ENCODE results near the gene STK11.

STK11 gene

GRCh38 chr19:1164684-1165531, 40.7 kb upstream of the STK11 start:
- DNase-seq (ENCODE audit: low read depth), result no peak
- TF ChIP-seq, protein P1, sequence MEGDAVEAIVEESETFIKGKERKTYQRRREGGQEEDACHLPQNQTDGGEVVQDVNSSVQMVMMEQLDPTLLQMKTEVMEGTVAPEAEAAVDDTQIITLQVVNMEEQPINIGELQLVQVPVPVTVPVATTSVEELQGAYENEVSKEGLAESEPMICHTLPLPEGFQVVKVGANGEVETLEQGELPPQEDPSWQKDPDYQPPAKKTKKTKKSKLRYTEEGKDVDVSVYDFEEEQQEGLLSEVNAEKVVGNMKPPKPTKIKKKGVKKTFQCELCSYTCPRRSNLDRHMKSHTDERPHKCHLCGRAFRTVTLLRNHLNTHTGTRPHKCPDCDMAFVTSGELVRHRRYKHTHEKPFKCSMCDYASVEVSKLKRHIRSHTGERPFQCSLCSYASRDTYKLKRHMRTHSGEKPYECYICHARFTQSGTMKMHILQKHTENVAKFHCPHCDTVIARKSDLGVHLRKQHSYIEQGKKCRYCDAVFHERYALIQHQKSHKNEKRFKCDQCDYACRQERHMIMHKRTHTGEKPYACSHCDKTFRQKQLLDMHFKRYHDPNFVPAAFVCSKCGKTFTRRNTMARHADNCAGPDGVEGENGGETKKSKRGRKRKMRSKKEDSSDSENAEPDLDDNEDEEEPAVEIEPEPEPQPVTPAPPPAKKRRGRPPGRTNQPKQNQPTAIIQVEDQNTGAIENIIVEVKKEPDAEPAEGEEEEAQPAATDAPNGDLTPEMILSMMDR (conservative IDR thresholded peaks at IDR 0.05; ENCODE audit: control insufficient read depth, insufficient read depth, low read depth, low read length), result no peak
- H3K4me3 ChIP-seq (ENCODE audit: control insufficient read depth, low read depth, low read length), result no peak overlapping the region

GRCh38 chr19:1166872-1167573, 38.6 kb upstream of the STK11 start:
- DNase-seq (ENCODE audit: low read depth), result no peak
- peak overlapping the region; percentile 70 for H3K4me3 ChIP-seq (ENCODE audit: control insufficient read depth, low read depth, low read length)
- TF ChIP-seq, protein P1 (conservative IDR thresholded peaks at IDR 0.05; ENCODE audit: control insufficient read depth, insufficient read depth, low read depth, low read length), result no peak

DNA sequence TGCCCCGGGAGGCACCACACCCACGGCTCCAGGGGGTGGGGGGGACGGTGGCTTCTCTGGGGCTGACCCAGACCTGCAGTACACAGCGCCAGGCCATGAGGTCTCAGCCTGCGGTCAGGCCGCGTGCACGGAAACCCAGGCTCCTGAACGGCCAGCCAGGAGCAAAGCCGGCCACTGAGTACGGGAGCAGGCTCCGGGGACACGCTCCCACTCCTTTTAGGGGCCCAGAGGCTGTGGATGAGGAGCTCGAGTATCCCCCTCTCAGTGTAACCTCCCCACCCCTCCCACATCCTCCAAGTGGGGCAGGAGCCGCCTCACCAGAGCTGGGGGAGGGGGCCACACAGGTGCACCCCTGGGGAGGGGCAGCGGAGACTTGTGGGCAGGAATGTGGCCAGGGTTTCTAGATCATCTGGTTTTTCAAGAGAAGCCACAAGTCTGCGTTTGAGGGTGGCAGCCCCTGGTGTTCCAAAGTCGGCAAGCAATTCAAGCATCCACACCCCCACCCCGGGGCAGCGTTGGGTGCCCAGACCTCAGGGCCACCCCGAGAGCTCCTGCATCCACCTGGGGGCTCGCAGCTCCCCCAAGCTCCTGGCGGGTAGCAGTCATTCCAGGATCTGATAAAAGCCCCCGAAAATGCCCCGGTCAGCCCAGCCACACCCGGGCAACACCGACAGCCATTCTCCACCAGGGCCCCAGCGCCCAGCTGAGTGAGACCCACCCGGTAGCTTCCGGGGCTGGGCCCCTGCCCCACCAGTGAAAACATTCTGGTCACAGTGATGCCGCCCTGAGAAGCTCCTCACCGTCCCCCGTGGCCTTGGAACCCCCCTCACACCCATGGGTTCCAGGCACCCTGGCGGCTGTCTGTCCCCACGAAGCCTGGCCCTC, 37.6 kb upstream of the STK11 start:
- TF ChIP-seq, protein P1 (conservative IDR thresholded peaks at IDR 0.05; ENCODE audit: control insufficient read depth, insufficient read depth, low read depth, low read length), result no peak
- peak overlapping the region; percentile 70 for H3K4me3 ChIP-seq (ENCODE audit: control insufficient read depth, low read depth, low read length)
- no peak for DNase-seq (ENCODE audit: low read depth)

DNA sequence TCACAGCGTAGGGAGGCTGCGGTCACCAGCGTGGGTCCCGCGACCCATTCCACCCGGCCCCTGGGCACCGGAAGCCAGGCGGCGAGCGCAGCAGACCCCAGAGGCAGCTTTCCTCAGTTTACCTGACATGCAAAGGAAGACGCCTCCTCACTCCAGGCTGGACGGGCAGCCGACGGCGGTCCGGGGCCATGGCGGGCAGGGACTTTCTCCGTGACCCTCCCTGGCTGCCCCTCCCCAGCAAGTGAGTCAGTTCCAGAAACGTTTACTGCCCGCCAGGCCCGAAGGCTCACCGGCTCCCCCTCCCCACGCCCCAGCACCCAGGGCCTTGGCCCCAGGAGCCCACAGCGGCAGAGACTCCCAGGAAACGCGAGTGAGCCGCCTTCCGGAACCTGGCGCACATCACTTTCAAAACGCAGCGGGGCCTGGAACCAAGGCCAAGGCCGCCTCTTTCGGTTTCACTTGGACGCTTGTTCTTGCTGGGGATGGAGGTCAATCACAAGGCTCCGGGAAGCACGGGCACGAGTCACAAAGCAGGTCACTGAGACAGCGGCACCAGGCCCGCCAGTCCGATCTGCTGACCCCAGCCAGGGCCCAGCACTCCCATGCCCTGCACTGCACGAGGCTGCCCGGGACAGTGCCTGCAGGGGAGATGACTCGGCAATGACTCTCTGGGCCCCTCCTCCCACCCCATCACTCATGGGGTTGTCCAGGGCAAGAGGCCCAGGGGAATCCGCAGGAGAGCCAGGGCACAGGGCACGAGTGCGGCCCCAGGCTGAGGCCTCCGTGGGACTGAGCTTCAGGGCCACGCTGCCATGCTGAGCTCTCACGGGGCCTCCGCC, 36.8 kb upstream of the STK11 start:
- DNase-seq (ENCODE audit: low read depth), result peak; percentile 91
- H3K4me3 ChIP-seq (ENCODE audit: control insufficient read depth, low read depth, low read length), result peak overlapping the region; percentile 70
- TF ChIP-seq, protein P1 (conservative IDR thresholded peaks at IDR 0.05; ENCODE audit: control insufficient read depth, insufficient read depth, low read depth, low read length), result no peak

DNA sequence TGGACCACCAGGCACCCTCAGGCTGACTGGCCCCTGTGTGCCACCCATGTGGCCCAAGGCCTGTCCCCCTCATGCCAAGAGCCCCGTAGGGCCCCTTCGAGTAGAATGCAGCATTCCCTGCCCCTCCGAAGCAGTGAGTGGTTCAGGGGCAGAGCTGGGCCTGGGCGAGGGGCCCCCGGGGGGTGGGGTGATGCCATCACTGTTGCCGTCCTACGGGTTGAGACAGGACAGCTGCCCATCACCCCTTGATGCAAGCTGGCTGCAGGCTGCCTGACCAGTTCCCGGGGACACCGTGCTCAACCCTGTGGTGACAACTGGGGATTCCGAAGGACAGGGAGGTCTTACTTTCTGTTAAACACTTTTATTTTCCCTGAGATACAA, 36.2 kb upstream of the STK11 start:
- peak overlapping the region; percentile 70 for H3K4me3 ChIP-seq (ENCODE audit: control insufficient read depth, low read depth, low read length)
- DNase-seq (ENCODE audit: low read depth), result no peak
- TF ChIP-seq, protein P1 (conservative IDR thresholded peaks at IDR 0.05; ENCODE audit: control insufficient read depth, insufficient read depth, low read depth, low read length), result no peak
